ENCODE measurements around the gene CAMK4. TPM values are rescaled to one million over a fixed set of nuclear protein-coding genes. Genes with fewer than 3 reads are reported as not detected.

CAMK4 gene
- total RNA-seq, 1 experiment from 2014 or later = 10.6 TPM

DNA sequence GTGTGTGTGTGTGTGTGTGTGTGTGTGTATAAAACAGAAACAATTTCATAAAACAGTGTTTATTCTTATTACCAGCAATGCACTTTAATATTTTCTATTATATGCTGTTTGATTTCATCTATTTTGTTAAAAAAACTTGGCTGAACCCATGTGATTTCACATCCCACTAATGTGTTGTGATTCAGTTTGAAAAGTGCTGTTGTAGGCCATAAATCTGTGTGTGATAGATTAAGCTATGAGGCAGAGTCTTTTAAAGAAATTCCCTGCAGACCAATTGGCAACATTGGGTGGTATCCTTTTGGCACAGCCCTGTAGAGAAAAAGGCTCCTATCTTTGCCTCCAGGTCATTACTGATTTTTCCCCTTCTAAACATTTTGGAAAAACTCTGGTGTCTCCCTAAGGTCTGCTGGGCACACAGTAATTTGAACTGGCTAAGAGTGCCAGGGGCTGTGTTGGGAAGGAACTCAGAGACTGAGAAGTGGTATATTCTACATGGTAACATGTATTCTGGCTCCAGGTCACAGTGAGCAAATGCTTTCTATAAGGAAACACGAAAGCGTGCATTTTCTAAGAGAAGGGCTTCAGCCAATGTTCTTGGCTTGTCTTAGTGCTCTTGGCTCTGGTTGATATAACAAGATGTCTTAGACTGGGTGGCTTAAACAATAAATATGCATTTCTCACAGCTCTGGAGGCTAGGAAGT lies 4.5 kb downstream of the CAMK4 start (continued):
- TF ChIP-seq, protein P1, sequence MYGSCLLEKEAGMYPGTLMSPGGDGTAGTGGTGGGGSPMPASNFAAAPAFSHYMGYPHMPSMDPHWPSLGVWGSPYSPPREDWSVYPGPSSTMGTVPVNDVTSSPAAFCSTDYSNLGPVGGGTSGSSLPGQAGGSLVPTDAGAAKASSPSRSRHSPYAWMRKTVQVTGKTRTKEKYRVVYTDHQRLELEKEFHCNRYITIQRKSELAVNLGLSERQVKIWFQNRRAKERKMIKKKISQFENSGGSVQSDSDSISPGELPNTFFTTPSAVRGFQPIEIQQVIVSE (CRISPR knock-in tag; IDR thresholded peaks at IDR 0.05; ENCODE audit: borderline replicate concordance) = no peak
- TF ChIP-seq, protein P2, sequence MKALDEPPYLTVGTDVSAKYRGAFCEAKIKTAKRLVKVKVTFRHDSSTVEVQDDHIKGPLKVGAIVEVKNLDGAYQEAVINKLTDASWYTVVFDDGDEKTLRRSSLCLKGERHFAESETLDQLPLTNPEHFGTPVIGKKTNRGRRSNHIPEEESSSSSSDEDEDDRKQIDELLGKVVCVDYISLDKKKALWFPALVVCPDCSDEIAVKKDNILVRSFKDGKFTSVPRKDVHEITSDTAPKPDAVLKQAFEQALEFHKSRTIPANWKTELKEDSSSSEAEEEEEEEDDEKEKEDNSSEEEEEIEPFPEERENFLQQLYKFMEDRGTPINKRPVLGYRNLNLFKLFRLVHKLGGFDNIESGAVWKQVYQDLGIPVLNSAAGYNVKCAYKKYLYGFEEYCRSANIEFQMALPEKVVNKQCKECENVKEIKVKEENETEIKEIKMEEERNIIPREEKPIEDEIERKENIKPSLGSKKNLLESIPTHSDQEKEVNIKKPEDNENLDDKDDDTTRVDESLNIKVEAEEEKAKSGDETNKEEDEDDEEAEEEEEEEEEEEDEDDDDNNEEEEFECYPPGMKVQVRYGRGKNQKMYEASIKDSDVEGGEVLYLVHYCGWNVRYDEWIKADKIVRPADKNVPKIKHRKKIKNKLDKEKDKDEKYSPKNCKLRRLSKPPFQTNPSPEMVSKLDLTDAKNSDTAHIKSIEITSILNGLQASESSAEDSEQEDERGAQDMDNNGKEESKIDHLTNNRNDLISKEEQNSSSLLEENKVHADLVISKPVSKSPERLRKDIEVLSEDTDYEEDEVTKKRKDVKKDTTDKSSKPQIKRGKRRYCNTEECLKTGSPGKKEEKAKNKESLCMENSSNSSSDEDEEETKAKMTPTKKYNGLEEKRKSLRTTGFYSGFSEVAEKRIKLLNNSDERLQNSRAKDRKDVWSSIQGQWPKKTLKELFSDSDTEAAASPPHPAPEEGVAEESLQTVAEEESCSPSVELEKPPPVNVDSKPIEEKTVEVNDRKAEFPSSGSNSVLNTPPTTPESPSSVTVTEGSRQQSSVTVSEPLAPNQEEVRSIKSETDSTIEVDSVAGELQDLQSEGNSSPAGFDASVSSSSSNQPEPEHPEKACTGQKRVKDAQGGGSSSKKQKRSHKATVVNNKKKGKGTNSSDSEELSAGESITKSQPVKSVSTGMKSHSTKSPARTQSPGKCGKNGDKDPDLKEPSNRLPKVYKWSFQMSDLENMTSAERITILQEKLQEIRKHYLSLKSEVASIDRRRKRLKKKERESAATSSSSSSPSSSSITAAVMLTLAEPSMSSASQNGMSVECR (CRISPR knock-in tag; IDR thresholded peaks at IDR 0.05; ENCODE audit: borderline replicate concordance) = no peak
- TF ChIP-seq ZNF423 (CRISPR knock-in tag; IDR thresholded peaks at IDR 0.05) (no peak), NR2C2 (CRISPR knock-in tag; IDR thresholded peaks at IDR 0.05) (no peak), ZBTB21 (CRISPR knock-in tag; IDR thresholded peaks at IDR 0.05; ENCODE audit: borderline replicate concordance) (no peak), CBFB (CRISPR knock-in tag; IDR thresholded peaks at IDR 0.05; ENCODE audit: low read depth) (no peak), IRF2 (CRISPR knock-in tag; IDR thresholded peaks at IDR 0.05; ENCODE audit: borderline replicate concordance, low read depth) (no peak), SOX15 (CRISPR knock-in tag; IDR thresholded peaks at IDR 0.05) (no peak), FOXP4 (CRISPR knock-in tag; IDR thresholded peaks at IDR 0.05) (no peak), ZNF138 (CRISPR knock-in tag; conservative IDR thresholded peaks at IDR 0.05) (no peak), ESRRA (CRISPR knock-in tag; IDR thresholded peaks at IDR 0.05; ENCODE audit: borderline replicate concordance) (no peak), AR (CRISPR knock-in tag; IDR thresholded peaks at IDR 0.05) (no peak), RELA (CRISPR knock-in tag; IDR thresholded peaks at IDR 0.05; ENCODE audit: borderline replicate concordance) (no peak)

- CTCF ChIA-PET = interaction anchor here (1.0 kb wide), 1 partner anchor 72 kb away, joined by 3 read pairs; no protein-coding TSS in a partner anchor
- no peak for TF ChIP-seq SMAD4 (CRISPR knock-in tag; IDR thresholded peaks at IDR 0.05)
- Mint-ChIP-seq H3K4me3 (no peak overlapping the region), H3K9me3 (no peaks in the 10 kb centered on the region), H3K27ac (no peak overlapping the region), H3K27me3 (ENCODE audit: low read depth) (peaks cover 16% of the 10 kb centered on the region), H3K36me3 (no peaks in the 10 kb centered on the region), H3K4me1 (peaks cover 26% of the 10 kb centered on the region)
- POLR2A ChIA-PET = no interaction called here
- ATAC-seq (no peak), DNase-seq (ENCODE audit: low spot score) (no peak)
Observed at GRCh38 chr5:111229221-111229835, 5.1 kb downstream of the CAMK4 start.
